ENCODE results near the gene CHCHD2. TPM values are rescaled to one million over a fixed set of nuclear protein-coding genes. Genes with fewer than 3 reads are reported as not detected.
"Not testable (repeated sequence)": the region's sequence is repeated elsewhere in the genome, so short reads cannot be mapped to it uniquely, and the experiment has no call there.

The CHCHD2 gene
- total and polyA plus RNA-seq, 9 of the 15 experiments (the other 6 are each of a cell fraction or from before 2014, with no cell fraction given) = 145 to 1,044 (median 648) TPM

DNA sequence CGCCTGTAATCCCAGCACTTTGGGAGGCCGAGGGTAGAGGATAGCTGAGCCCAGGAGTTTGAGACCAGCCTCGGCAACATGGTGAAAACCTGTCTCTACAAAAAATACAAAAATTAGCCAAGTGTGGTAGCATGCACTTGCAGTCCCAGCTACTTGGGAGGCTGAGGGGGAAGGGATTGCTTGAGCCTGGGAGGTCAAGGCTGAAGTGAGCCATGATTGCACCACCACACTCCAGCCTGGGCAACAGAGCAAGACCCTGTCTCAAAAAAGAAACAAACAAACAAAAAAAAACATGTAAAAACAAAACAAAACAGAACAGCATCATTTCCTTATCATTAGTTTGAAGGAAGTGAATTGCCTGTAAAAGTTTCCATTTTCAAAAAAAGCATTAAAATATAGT lies 6.0 kb upstream of the CHCHD2 start:
- CTCF ChIA-PET (ENCODE audit: low intra/inter-chr PET ratio); H2AFZ ChIP-seq (ENCODE audit: low read depth, low read length); FAIRE-seq; H3K9me1 ChIP-seq (ENCODE audit: control insufficient read depth, insufficient read depth, low read length); H3K27ac ChIP-seq (ENCODE audit: extremely low read depth, low read depth, low read length); ATAC-seq; H3K79me2 ChIP-seq (ENCODE audit: control insufficient read depth, insufficient read depth, low read length); H3K4me3 ChIP-seq; BruUV-seq (replicated peaks); intact Hi-C loops (cut with micrococcal nuclease); DNase-seq (ENCODE audit: extremely low read depth in 1 of 4, low spot score in 3 of 4); H3K36me3 ChIP-seq (ENCODE audit: control insufficient read depth, insufficient read depth, low read length); H3K9ac ChIP-seq (ENCODE audit: insufficient read depth in 1 of 2, low read depth in 2 of 2, low read length in 2 of 2); H3K4me2 ChIP-seq (ENCODE audit: insufficient read depth, low read length); POLR2A ChIA-PET; H3K27me3 ChIP-seq (ENCODE audit: control insufficient read depth in 2 of 2, insufficient read depth in 2 of 2, low read length in 2 of 2); in situ Hi-C loops (cut with MboI); H4K20me1 ChIP-seq (replicated peaks; ENCODE audit: control insufficient read depth, insufficient read depth, low read length); H3K4me1 ChIP-seq (replicated peaks in 1 of 2; ENCODE audit: control insufficient read depth in 2 of 2, insufficient read depth in 2 of 2, low read length in 2 of 2): not testable (repeated sequence)
- TF ChIP-seq ZNF121 (CRISPR knock-in tag; conservative IDR thresholded peaks at IDR 0.05) = peak; percentile 52; the same call in 1 of the 2 replicates
- 65% methylated on average over 3 of the region's 3 CpGs for WGBS (ENCODE audit: insufficient coverage, low coverage, missing lambda C conversion rate)
- peaks cover 12% of the 10 kb centered on the region for H3K9me3 ChIP-seq (replicated peaks; ENCODE audit: control insufficient read depth, insufficient read depth, low read depth, low read length)

DNA sequence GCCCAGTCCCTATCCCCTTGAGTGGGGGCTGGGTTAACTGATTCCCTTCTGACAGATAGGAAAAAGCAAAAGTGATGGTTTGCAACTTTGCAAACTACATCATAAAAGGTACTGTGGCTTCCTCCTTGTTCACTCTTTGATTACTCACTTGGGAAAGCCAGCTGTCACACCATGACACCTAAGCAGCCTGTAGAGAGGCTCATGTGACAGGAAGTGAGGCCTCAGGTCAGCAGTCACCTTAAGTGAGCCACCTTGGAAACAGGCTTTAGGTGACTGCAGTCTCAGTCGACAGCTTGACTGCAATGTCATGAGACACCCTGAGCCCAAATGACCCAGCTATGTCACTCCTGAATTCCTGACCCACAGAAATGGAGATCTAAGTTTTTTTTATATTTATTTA lies 4.3 kb upstream of the CHCHD2 start:
- TF ChIP-seq RBFOX2 (IDR thresholded peaks at IDR 0.05; ENCODE audit: low read depth, low read length) (no peak), ZNF316 (IDR thresholded peaks at IDR 0.05) (no peak), GATAD2A (IDR thresholded peaks at IDR 0.05) (no peak), PRPF4 (IDR thresholded peaks at IDR 0.05; ENCODE audit: insufficient read depth, low read depth, low read length, poor library complexity, severe bottlenecking) (no peak), PHF20 (IDR thresholded peaks at IDR 0.05; ENCODE audit: partially characterized antibody) (no peak)
- TF ChIP-seq, protein P1, sequence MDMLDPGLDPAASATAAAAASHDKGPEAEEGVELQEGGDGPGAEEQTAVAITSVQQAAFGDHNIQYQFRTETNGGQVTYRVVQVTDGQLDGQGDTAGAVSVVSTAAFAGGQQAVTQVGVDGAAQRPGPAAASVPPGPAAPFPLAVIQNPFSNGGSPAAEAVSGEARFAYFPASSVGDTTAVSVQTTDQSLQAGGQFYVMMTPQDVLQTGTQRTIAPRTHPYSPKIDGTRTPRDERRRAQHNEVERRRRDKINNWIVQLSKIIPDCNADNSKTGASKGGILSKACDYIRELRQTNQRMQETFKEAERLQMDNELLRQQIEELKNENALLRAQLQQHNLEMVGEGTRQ (CRISPR knock-in tag; IDR thresholded peaks at IDR 0.05) = peak; percentile 24; the same call in 1 of the 2 replicates
- TF ChIP-seq, protein P2, sequence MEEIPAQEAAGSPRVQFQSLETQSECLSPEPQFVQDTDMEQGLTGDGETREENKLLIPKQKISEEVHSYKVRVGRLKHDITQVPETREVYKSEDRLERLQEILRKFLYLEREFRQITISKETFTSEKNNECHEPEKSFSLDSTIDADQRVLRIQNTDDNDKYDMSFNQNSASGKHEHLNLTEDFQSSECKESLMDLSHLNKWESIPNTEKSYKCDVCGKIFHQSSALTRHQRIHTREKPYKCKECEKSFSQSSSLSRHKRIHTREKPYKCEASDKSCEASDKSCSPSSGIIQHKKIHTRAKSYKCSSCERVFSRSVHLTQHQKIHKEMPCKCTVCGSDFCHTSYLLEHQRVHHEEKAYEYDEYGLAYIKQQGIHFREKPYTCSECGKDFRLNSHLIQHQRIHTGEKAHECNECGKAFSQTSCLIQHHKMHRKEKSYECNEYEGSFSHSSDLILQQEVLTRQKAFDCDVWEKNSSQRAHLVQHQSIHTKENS (CRISPR knock-in tag; IDR thresholded peaks at IDR 0.05) = no peak
- TF ChIP-seq, protein P3, sequence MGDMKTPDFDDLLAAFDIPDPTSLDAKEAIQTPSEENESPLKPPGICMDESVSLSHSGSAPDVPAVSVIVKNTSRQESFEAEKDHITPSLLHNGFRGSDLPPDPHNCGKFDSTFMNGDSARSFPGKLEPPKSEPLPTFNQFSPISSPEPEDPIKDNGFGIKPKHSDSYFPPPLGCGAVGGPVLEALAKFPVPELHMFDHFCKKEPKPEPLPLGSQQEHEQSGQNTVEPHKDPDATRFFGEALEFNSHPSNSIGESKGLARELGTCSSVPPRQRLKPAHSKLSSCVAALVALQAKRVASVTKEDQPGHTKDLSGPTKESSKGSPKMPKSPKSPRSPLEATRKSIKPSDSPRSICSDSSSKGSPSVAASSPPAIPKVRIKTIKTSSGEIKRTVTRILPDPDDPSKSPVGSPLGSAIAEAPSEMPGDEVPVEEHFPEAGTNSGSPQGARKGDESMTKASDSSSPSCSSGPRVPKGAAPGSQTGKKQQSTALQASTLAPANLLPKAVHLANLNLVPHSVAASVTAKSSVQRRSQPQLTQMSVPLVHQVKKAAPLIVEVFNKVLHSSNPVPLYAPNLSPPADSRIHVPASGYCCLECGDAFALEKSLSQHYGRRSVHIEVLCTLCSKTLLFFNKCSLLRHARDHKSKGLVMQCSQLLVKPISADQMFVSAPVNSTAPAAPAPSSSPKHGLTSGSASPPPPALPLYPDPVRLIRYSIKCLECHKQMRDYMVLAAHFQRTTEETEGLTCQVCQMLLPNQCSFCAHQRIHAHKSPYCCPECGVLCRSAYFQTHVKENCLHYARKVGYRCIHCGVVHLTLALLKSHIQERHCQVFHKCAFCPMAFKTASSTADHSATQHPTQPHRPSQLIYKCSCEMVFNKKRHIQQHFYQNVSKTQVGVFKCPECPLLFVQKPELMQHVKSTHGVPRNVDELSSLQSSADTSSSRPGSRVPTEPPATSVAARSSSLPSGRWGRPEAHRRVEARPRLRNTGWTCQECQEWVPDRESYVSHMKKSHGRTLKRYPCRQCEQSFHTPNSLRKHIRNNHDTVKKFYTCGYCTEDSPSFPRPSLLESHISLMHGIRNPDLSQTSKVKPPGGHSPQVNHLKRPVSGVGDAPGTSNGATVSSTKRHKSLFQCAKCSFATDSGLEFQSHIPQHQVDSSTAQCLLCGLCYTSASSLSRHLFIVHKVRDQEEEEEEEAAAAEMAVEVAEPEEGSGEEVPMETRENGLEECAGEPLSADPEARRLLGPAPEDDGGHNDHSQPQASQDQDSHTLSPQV (IDR thresholded peaks at IDR 0.05) = 0 out of 2 replicates have a peak, but pooled peaks have one; percentile 23
- Histone ChIP-seq H3K9me1 (ENCODE audit: control insufficient read depth, insufficient read depth, low read length) (no peaks in the 10 kb centered on the region), H3K27me3 (ENCODE audit: control insufficient read depth in 2 of 2, insufficient read depth in 2 of 2, low read length in 2 of 2) (no peaks in the 10 kb centered on the region), H4K20me1 (replicated peaks; ENCODE audit: control insufficient read depth, insufficient read depth, low read length) (no peaks in the 10 kb centered on the region), H3K4me2 (ENCODE audit: insufficient read depth, low read length) (no peak overlapping the region), H2AFZ (ENCODE audit: low read depth, low read length) (peak overlapping the region; percentile 62), H3K4me3 (no peak overlapping the region), H3K27ac (ENCODE audit: extremely low read depth, low read depth, low read length) (no peak overlapping the region), H3K9ac (ENCODE audit: insufficient read depth in 1 of 2, low read depth in 2 of 2, low read length in 2 of 2) (no peak overlapping the region), H3K36me3 (ENCODE audit: control insufficient read depth, insufficient read depth, low read length) (peaks cover 3% of the 10 kb centered on the region; the same call in 1 of the 3 replicates), H3K79me2 (ENCODE audit: control insufficient read depth, insufficient read depth, low read length) (peaks cover 8% of the 10 kb centered on the region), H3K4me1 (replicated peaks in 1 of 2; ENCODE audit: control insufficient read depth in 2 of 2, insufficient read depth in 2 of 2, low read length in 2 of 2) (peaks cover 0 to 6% of the 10 kb centered on the region in 2 experiments; a peak in 3 of 5 replicates), H3K9me3 (replicated peaks; ENCODE audit: control insufficient read depth, insufficient read depth, low read depth, low read length) (peaks cover 12% of the 10 kb centered on the region)
- DNase-seq (ENCODE audit: extremely low read depth in 1 of 4, low spot score in 3 of 4) (peak in 1 of 4 experiments; percentile 23), FAIRE-seq (no peak), ATAC-seq (no peak)
- in situ Hi-C loops (cut with MboI) = no loop called here
- no TSS peak for BruUV-seq (replicated peaks)
- ChIA-PET CTCF (ENCODE audit: low intra/inter-chr PET ratio) (no interaction called here), POLR2A (no interaction called here)
- 11% methylated on average over 1 of the region's 1 CpG for WGBS (ENCODE audit: insufficient coverage, low coverage, missing lambda C conversion rate)
- intact Hi-C loops (cut with micrococcal nuclease) = no loop called here

All from K562 (cell line).